ENCODE measurements around the gene ADTRP. TPM values are rescaled to one million over a fixed set of nuclear protein-coding genes. Genes with fewer than 3 reads are reported as not detected.

The ADTRP gene
- polyA plus RNA-seq, 1 donor (not counting 4 experiments of a cell fraction or from before 2014, with no cell fraction given): 16.7 TPM

GRCh38 chr6:11730641-11731040 lies 48.0 kb downstream of the ADTRP start:
- no peaks in the 10 kb centered on the region for H3K4me1 ChIP-seq (ENCODE audit: control insufficient read depth, extremely low read depth, insufficient read depth, low read length)
- no peaks in the 10 kb centered on the region for H3K9me1 ChIP-seq (ENCODE audit: control insufficient read depth, extremely low read depth, insufficient read depth, low read length)
- DNase-seq (ENCODE audit: low read depth, low spot score) (no peak), FAIRE-seq (no peak)
- no peaks in the 10 kb centered on the region for H3K27me3 ChIP-seq (ENCODE audit: control insufficient read depth, extremely low read depth, insufficient read depth, low read length)
- H2AFZ ChIP-seq (ENCODE audit: control insufficient read depth, low read length): no peak overlapping the region
- no peak overlapping the region for H3K4me2 ChIP-seq (ENCODE audit: control insufficient read depth, extremely low read depth, insufficient read depth, low read depth, low read length)
- no peak overlapping the region for H3K4me3 ChIP-seq (ENCODE audit: control insufficient read depth in 2 of 3, extremely low read depth in 1 of 3, insufficient read depth in 2 of 3, low read depth in 1 of 3, low read length in 3 of 3)
- no peaks in the 10 kb centered on the region for H3K9me3 ChIP-seq (ENCODE audit: control insufficient read depth, low read depth, low read length)
- dilution Hi-C loops (cut with MboI; ENCODE audit: extremely low pct_ligation_motif_present, low sequenced_read_pairs): no loop called here
- H3K79me2 ChIP-seq (ENCODE audit: control insufficient read depth, insufficient read depth, low read length): no peaks in the 10 kb centered on the region
- TF ChIP-seq CTCF (optimal IDR thresholded peaks at IDR 0.05 in 1 of 3, IDR thresholded peaks at IDR 0.05 in 1 of 3, conservative IDR thresholded peaks at IDR 0.05 in 1 of 3; ENCODE audit: extremely low read depth in 1 of 3, insufficient read depth in 2 of 3, low read length in 3 of 3) (no peak), EZH2 (IDR thresholded peaks at IDR 0.05; ENCODE audit: low read length) (no peak)
- H3K36me3 ChIP-seq (ENCODE audit: control insufficient read depth in 2 of 2, extremely low read depth in 1 of 2, insufficient read depth in 2 of 2, low read length in 2 of 2): peaks cover 4 to 15% of the 10 kb centered on the region in 2 experiments
- no peak overlapping the region for H3K9ac ChIP-seq (ENCODE audit: control insufficient read depth, extremely low read depth, insufficient read depth, low read length)
- no peaks in the 10 kb centered on the region for H4K20me1 ChIP-seq (ENCODE audit: control insufficient read depth, extremely low read depth, insufficient read depth, low read length)
- H3K27ac ChIP-seq (ENCODE audit: control insufficient read depth, insufficient read depth, low read length): no peak overlapping the region

- Histone ChIP-seq H3K9ac (ENCODE audit: control insufficient read depth, extremely low read depth, insufficient read depth, low read length) (no peak overlapping the region), H3K27ac (ENCODE audit: control insufficient read depth, insufficient read depth, low read length) (no peak overlapping the region), H3K4me1 (ENCODE audit: control insufficient read depth, extremely low read depth, insufficient read depth, low read length) (no peaks in the 10 kb centered on the region), H2AFZ (ENCODE audit: control insufficient read depth, low read length) (no peak overlapping the region), H3K4me3 (ENCODE audit: control insufficient read depth in 2 of 3, extremely low read depth in 1 of 3, insufficient read depth in 2 of 3, low read depth in 1 of 3, low read length in 3 of 3) (no peak overlapping the region), H3K9me1 (ENCODE audit: control insufficient read depth, extremely low read depth, insufficient read depth, low read length) (no peaks in the 10 kb centered on the region), H3K9me3 (ENCODE audit: control insufficient read depth, low read depth, low read length) (no peaks in the 10 kb centered on the region), H3K36me3 (ENCODE audit: control insufficient read depth in 2 of 2, extremely low read depth in 1 of 2, insufficient read depth in 2 of 2, low read length in 2 of 2) (peaks cover 4 to 8% of the 10 kb centered on the region in 2 experiments), H3K79me2 (ENCODE audit: control insufficient read depth, insufficient read depth, low read length) (no peaks in the 10 kb centered on the region), H3K27me3 (ENCODE audit: control insufficient read depth, extremely low read depth, insufficient read depth, low read length) (no peaks in the 10 kb centered on the region), H3K4me2 (ENCODE audit: control insufficient read depth, extremely low read depth, insufficient read depth, low read depth, low read length) (no peak overlapping the region), H4K20me1 (ENCODE audit: control insufficient read depth, extremely low read depth, insufficient read depth, low read length) (no peaks in the 10 kb centered on the region)
- DNase-seq (ENCODE audit: low read depth, low spot score) (no peak), FAIRE-seq (no peak)
- TF ChIP-seq CTCF (optimal IDR thresholded peaks at IDR 0.05 in 1 of 3, IDR thresholded peaks at IDR 0.05 in 1 of 3, conservative IDR thresholded peaks at IDR 0.05 in 1 of 3; ENCODE audit: extremely low read depth in 1 of 3, insufficient read depth in 2 of 3, low read length in 3 of 3): no peak
- no peak for TF ChIP-seq EZH2 (IDR thresholded peaks at IDR 0.05; ENCODE audit: low read length)
- dilution Hi-C loops (cut with MboI; ENCODE audit: extremely low pct_ligation_motif_present, low sequenced_read_pairs): no loop called here
Measured at GRCh38 chr6:11729076-11729475, 49.5 kb downstream of the ADTRP start.
